Lower leg skin (tissue), 3 donors: ENCODE results near the gene TNN.

Experiments
- CTCF ChIP-seq, 3 donors: fragments of 450-650 bp; IDR thresholded peaks; one replicate each; pipeline ENCODE4 v1.5.1; 2016; ENCODE audit warnings: antibody characterized with exemption in 3 of 3, mild to moderate bottlenecking in 3 of 3, moderate library complexity in 2 of 3
- POLR2A ChIP-seq, 2 donors: fragments of 450-650 bp; IDR thresholded peaks; one replicate each; pipeline ENCODE4 v1.6.1; 2016 to 2017; ENCODE audit warnings: antibody characterized with exemption in 2 of 2, mild to moderate bottlenecking in 1 of 2, moderate library complexity in 1 of 2

GRCh38 chr1:175080030-175080429 lies 12.4 kb downstream of the TNN start:
- TF ChIP-seq CTCF (IDR thresholded peaks at IDR 0.05) (no peak), POLR2A (IDR thresholded peaks at IDR 0.05) (no peak)
